GM19324 (cell line): ENCODE measurements around the gene SPEM3.

Source experiments
- ATAC-seq: cut with Tn5 transposase; IDR thresholded peaks from one replicate; pipeline ENCODE4 v1.9.1; 2021; ENCODE audit warnings: mild to moderate bottlenecking, moderate library complexity; ENCODE audit not compliant: unreplicated experiment, low FRiP score

The SPEM3 gene

GRCh38 chr17:7403727-7403976 lies 25.0 kb upstream of the SPEM3 start:
- no peak for ATAC-seq

- peak; percentile 95 for ATAC-seq
These were observed 24.5 kb upstream of the SPEM3 start, which contains the start of gene TMEM256 for GRCh38 chr17:7403977-7404736. Gene TMEM256 (minus strand): TSS chr17:7404097. CDS start chr17:7404084, 13 bp downstream.

GRCh38 chr17:7404737-7405349 lies 23.8 kb upstream of the SPEM3 start:
- ATAC-seq, result peak; percentile 6

GRCh38 chr17:7405350-7406234 lies 23.1 kb upstream of the SPEM3 start:
- ATAC-seq, result no peak

GRCh38 chr17:7406235-7406825 lies 22.3 kb upstream of the SPEM3 start:
- ATAC-seq, result no peak

- ATAC-seq, result no peak
These were observed 21.6 kb upstream of the SPEM3 start for GRCh38 chr17:7407082-7407481.

- no peak for ATAC-seq
These were observed 21.0 kb upstream of the SPEM3 start, which contains the start of gene NLGN2 for GRCh38 chr17:7407485-7408251. Gene NLGN2 (plus strand): TSS chr17:7407845. CDS start chr17:7408256, 411 bp downstream.

- no peak for ATAC-seq
These were observed 20.4 kb upstream of the SPEM3 start for GRCh38 chr17:7408252-7408727.

GRCh38 chr17:7408863-7409262 lies 19.8 kb upstream of the SPEM3 start:
- ATAC-seq, result no peak

- no peak for ATAC-seq
These were observed 18.9 kb upstream of the SPEM3 start for GRCh38 chr17:7409716-7410115.

- no peak for ATAC-seq
These were observed 17.8 kb upstream of the SPEM3 start for GRCh38 chr17:7410634-7411426.

- no peak for ATAC-seq
These were observed 17.3 kb upstream of the SPEM3 start for GRCh38 chr17:7411427-7411750.

GRCh38 chr17:7413346-7413985 lies 15.2 kb upstream of the SPEM3 start:
- no peak for ATAC-seq

- no peak for ATAC-seq
These were observed 13.8 kb upstream of the SPEM3 start for GRCh38 chr17:7414837-7415236.

GRCh38 chr17:7415784-7416183 lies 12.9 kb upstream of the SPEM3 start:
- ATAC-seq, result no peak

GRCh38 chr17:7416323-7416722 lies 12.3 kb upstream of the SPEM3 start:
- ATAC-seq, result no peak

GRCh38 chr17:7417056-7417655 lies 11.5 kb upstream of the SPEM3 start:
- ATAC-seq, result no peak

- no peak for ATAC-seq
These were observed 10.0 kb upstream of the SPEM3 start for GRCh38 chr17:7418472-7419152.
